Lower lobe of right lung (tissue), 2 donors: ENCODE measurements around the gene KLRF2. TPM values are rescaled to one million over a fixed set of nuclear protein-coding genes. Genes with fewer than 3 reads are reported as not detected.

ENCODE experiments used
- ATAC-seq, 2 donors: fragments of 200-7000 bp; cut with Tn5 transposase; one replicate each; pipeline ENCODE4 v1.9.1; 2020 to 2022; ENCODE audit warnings: mild to moderate bottlenecking in 2 of 2, moderate library complexity in 2 of 2
- DNase-seq: peaks from one replicate; pipeline ENCODE4 v3.0.0-alpha.2; 2020
- H3K27ac ChIP-seq: fragments of 200-600 bp; one replicate; pipeline ENCODE4 v1.8.0; 2022
- H3K27me3 ChIP-seq: fragments of 200-600 bp; one replicate; pipeline ENCODE4 v1.8.0; 2022; ENCODE audit warnings: low read depth
- H3K36me3 ChIP-seq: fragments of 200-600 bp; one replicate; pipeline ENCODE4 v1.8.0; 2022; ENCODE audit warnings: mild to moderate bottlenecking
- H3K4me1 ChIP-seq: fragments of 200-600 bp; one replicate; pipeline ENCODE4 v1.8.0; 2022
- H3K4me3 ChIP-seq: fragments of 200-600 bp; one replicate; pipeline ENCODE4 v1.8.0; 2022; ENCODE audit warnings: mild to moderate bottlenecking
- H3K9me3 ChIP-seq: fragments of 200-600 bp; one replicate; pipeline ENCODE4 v1.8.0; 2022
- intact Hi-C: fragments of 100-400 bp; cut with DNase I; formaldehyde crosslinking; loops from one replicate; pipeline ENCODE4 v1.11.0; 2022
- total RNA-seq: library from RNA; stranded (reverse); fragmentation: NEBNext Ultra II Directional; extraction: Animal tissue kit (Norgen Biotek cat#: 25700); gene quantifications from one replicate; pipeline ENCODE4 v1.2.1, GENCODE V29; 2021
- TF ChIP-seq, protein P1 (sequence below): fragments of 200-600 bp; IDR thresholded peaks from one replicate; pipeline ENCODE4 v1.8.0; 2022; ENCODE audit warnings: antibody characterized with exemption, mild to moderate bottlenecking
- donor health status: DM: no; HTN: yes; CAD: no; lungs with severe emphysema.

KLRF2 gene
- total RNA-seq, 1 donor from 2014 or later = not detected

DNA sequence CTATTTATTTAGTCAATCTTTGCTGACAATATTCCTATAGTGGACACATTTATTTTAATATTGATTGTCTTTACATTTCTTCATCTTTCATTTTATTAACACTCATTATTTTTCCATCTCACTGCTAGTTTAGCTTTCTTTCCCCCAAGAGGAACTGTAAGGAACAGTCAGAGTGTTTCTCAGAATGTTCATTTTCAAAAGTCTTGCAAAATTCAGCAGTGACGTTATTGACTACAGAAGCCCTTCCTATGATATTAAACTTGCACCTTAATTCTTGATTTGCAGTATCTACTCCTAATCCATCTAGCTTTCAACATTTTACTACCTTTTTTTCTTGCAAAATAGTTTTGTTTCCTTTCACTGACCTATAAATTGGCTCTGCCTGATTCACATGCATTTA lies 25.1 kb upstream of the KLRF2 start:
- TF ChIP-seq, protein P1, sequence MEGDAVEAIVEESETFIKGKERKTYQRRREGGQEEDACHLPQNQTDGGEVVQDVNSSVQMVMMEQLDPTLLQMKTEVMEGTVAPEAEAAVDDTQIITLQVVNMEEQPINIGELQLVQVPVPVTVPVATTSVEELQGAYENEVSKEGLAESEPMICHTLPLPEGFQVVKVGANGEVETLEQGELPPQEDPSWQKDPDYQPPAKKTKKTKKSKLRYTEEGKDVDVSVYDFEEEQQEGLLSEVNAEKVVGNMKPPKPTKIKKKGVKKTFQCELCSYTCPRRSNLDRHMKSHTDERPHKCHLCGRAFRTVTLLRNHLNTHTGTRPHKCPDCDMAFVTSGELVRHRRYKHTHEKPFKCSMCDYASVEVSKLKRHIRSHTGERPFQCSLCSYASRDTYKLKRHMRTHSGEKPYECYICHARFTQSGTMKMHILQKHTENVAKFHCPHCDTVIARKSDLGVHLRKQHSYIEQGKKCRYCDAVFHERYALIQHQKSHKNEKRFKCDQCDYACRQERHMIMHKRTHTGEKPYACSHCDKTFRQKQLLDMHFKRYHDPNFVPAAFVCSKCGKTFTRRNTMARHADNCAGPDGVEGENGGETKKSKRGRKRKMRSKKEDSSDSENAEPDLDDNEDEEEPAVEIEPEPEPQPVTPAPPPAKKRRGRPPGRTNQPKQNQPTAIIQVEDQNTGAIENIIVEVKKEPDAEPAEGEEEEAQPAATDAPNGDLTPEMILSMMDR = no peak
- Histone ChIP-seq H3K36me3 (peaks cover 48% of the 10 kb centered on the region), H3K27ac (peak overlapping the region; percentile 32), H3K4me3 (no peak overlapping the region), H3K4me1 (peaks cover 13% of the 10 kb centered on the region), H3K27me3 (no peaks in the 10 kb centered on the region), H3K9me3 (no peaks in the 10 kb centered on the region)
- intact Hi-C loops = no loop called here
- ATAC-seq (peak in 1 of 2 donors; percentile 52), DNase-seq (no peak)

DNA sequence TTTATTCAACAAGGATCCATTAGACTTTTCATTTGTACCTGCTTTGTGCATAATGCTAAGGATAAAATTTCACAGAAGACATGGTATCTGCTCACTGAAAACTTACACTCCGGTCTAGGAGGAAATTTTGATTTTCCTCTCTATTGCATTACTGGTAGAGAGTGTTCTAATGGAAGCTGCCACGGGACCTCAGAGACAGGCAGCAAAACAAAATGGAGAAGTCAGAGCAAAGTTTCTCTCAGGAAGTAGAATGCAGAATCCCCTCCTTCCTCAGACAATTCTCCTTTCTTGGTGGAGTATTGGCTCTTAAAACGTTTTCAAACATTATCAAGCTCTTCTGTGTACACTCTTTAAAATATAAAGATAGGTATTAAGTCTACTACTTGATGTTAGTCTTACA lies 24.4 kb upstream of the KLRF2 start:
- no peak overlapping the region for H3K4me3 ChIP-seq
- TF ChIP-seq, protein P1 = no peak
- H3K27ac ChIP-seq = peak overlapping the region; percentile 32
- peaks cover 43% of the 10 kb centered on the region for H3K36me3 ChIP-seq
- H3K27me3 ChIP-seq = no peaks in the 10 kb centered on the region
- intact Hi-C loops = no loop called here
- ATAC-seq = no peak
- H3K4me1 ChIP-seq = peaks cover 13% of the 10 kb centered on the region
- no peaks in the 10 kb centered on the region for H3K9me3 ChIP-seq
- DNase-seq = no peak

DNA sequence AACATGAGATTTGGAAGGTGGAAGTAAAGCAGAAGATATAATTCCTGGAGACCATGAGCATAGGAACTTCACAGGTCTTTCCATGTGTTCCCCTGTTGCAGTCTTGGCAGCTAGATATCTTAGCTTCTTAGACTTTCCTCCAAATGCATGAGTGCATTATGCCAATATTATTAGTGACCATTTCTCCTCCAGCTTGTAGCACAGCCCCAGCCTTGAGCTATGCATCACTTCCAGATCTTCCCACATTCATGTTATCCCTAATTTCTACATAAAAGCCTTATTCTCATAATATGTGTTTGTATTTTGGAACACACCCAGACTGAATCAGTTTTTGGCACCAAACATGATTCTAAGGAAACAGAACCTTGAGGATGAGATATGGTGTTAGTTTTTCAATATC lies 23.2 kb upstream of the KLRF2 start:
- no peak for DNase-seq
- H3K4me3 ChIP-seq = no peak overlapping the region
- peaks cover 13% of the 10 kb centered on the region for H3K4me1 ChIP-seq

DNA sequence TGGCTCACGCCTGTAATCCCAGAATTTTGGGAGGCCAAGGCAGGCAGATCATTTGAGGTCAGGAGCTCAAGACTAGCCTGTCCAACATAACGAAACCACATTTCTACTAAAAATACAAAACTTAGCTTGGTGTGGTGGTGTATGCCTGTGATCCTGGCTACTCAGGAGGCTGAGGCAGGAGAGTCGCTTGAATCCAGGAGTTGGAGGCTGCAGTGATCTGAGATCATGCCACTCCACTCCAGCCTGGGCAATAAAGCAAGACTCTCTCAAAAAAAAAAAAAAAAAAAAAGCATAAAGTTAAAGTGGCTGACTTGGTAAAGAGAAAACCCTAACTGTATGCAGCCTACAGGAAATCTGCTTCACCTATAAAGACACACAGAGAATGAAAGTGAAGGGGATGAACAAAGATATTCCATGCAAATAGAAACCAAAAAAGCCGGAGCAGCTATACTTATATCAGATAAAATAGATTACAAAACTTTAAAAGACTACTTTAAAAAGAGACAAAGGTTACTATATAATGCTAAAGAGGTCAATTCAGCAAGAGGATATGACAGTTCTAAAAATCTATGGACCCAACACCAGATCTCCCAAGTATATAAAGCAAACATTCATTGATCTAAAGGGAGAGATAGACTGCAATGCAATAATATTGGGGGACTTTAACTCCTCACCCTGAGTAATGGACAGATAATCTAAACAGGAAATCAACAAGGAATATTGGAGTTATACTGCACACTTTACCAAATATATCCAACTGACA lies 16.2 kb upstream of the KLRF2 start:
- ATAC-seq (no peak), DNase-seq (no peak)
- Histone ChIP-seq H3K4me3 (peak overlapping the region; percentile 61), H3K4me1 (peaks cover 6% of the 10 kb centered on the region), H3K27ac (peak overlapping the region; percentile 58), H3K27me3 (no peaks in the 10 kb centered on the region), H3K36me3 (no peaks in the 10 kb centered on the region), H3K9me3 (peaks cover 7% of the 10 kb centered on the region)
- TF ChIP-seq, protein P1 = no peak
- intact Hi-C loops = no loop called here

More for the DNA sequence above, 23.2 kb upstream of the KLRF2 start:
- Histone ChIP-seq H3K9me3 (no peaks in the 10 kb centered on the region), H3K36me3 (peaks cover 32% of the 10 kb centered on the region), H3K27ac (no peak overlapping the region), H3K27me3 (no peaks in the 10 kb centered on the region)
- ATAC-seq = no peak
- intact Hi-C loops = no loop called here
- TF ChIP-seq, protein P1 = no peak

DNA sequence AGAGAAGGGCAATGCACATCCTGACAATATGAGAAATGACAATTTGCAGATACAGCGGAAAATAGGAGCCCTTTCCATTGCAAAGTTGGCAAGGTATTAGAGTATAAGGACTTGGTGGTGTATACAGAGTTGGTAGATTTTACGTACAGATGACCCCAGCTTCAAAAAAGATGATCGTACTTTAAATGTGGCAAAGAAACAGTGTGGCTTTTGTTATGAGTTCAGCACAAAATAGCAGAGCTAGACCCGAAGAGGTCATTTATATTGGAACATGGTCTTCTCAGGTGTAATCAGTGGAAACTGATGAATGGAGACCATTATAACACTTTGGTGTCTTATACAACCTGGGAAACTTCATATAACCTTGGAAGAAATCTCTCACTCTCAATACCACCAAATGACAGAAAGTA lies 14.4 kb upstream of the KLRF2 start:
- TF ChIP-seq, protein P1 = no peak
- Histone ChIP-seq H3K27ac (peak overlapping the region; percentile 91), H3K36me3 (no peaks in the 10 kb centered on the region), H3K27me3 (no peaks in the 10 kb centered on the region), H3K4me3 (peak overlapping the region; percentile 61), H3K9me3 (peaks cover 7% of the 10 kb centered on the region), H3K4me1 (peaks cover 7% of the 10 kb centered on the region)
- ATAC-seq (no peak), DNase-seq (no peak)
- intact Hi-C loops = no loop called here
